Keratinocyte (primary cell): ENCODE measurements around the gene ZNF205. TPM values are rescaled to one million over a fixed set of nuclear protein-coding genes. Genes with fewer than 3 reads are reported as not detected.

Experiments
- DNase-seq: peaks from one replicate; pipeline ENCODE4 v3.0.0-alpha.2; 2011; ENCODE audit warnings: low read depth, missing footprints, low spot score
- FAIRE-seq: peaks from 2 replicates; lab custom pipeline; 2011; peaks lifted over from hg19 to GRCh38; lab: Jason Lieb, UNC
- H2AFZ ChIP-seq: 2 replicates; pipeline ENCODE4 v1.6.0; 2012; ENCODE audit warnings: low read length, control low read depth, inconsistent platforms; ENCODE audit not compliant: control insufficient read depth
- H3K27ac ChIP-seq: 2 replicates; pipeline ENCODE4 v1.5.1; 2011; ENCODE audit warnings: low read length; ENCODE audit not compliant: control insufficient read depth, insufficient read depth
- H3K27me3 ChIP-seq: 3 replicates; pipeline ENCODE4 v1.6.0; 2011; ENCODE audit warnings: low read length; ENCODE audit not compliant: control insufficient read depth, insufficient read depth; ENCODE audit errors: extremely low read depth
- H3K36me3 ChIP-seq, 2 experiments: 2 replicates in 1 of 2; 3 replicates in 1 of 2; pipeline ENCODE4 v1.5.1; 2011; ENCODE audit warnings: low read length in 2 of 2, mild to moderate bottlenecking in 1 of 2; ENCODE audit not compliant: control insufficient read depth in 2 of 2, insufficient read depth in 2 of 2; ENCODE audit errors: extremely low read depth in 1 of 2
- H3K4me1 ChIP-seq: 3 replicates; pipeline ENCODE4 v1.5.1; 2011; ENCODE audit warnings: low read length; ENCODE audit not compliant: control insufficient read depth, insufficient read depth; ENCODE audit errors: extremely low read depth
- H3K4me2 ChIP-seq: 3 replicates; pipeline ENCODE4 v1.6.0; 2011; ENCODE audit warnings: low read depth, low read length; ENCODE audit not compliant: control insufficient read depth, insufficient read depth; ENCODE audit errors: extremely low read depth
- H3K4me3 ChIP-seq, 3 experiments: fragments of 200-600 bp in 1 of 3; sonication (generic) in 1 of 3; 2 replicates in 2 of 3; 3 replicates in 1 of 3; pipeline ENCODE4 v1.5.1; 2011 to 2016; ENCODE audit warnings: low read length in 3 of 3, mild to moderate bottlenecking in 3 of 3, control low read depth in 2 of 3, inconsistent platforms in 1 of 3, low read depth in 1 of 3, mixed read lengths in 1 of 3, mixed run types in 1 of 3, moderate library complexity in 1 of 3; ENCODE audit not compliant: control insufficient read depth in 2 of 3, insufficient read depth in 2 of 3; ENCODE audit errors: extremely low read depth in 1 of 3
- H3K79me2 ChIP-seq: 2 replicates; pipeline ENCODE4 v1.6.0; 2012; ENCODE audit warnings: low read length; ENCODE audit not compliant: control insufficient read depth, insufficient read depth
- H3K9ac ChIP-seq: 3 replicates; pipeline ENCODE4 v1.6.0; 2011; ENCODE audit warnings: low read length; ENCODE audit not compliant: control insufficient read depth, insufficient read depth; ENCODE audit errors: extremely low read depth
- H3K9me1 ChIP-seq: 3 replicates; pipeline ENCODE4 v1.6.0; 2011; ENCODE audit warnings: low read length; ENCODE audit not compliant: control insufficient read depth, insufficient read depth; ENCODE audit errors: extremely low read depth
- H3K9me3 ChIP-seq: 2 replicates; pipeline ENCODE4 v1.5.1; 2012; ENCODE audit warnings: low read depth, low read length; ENCODE audit not compliant: control insufficient read depth
- H4K20me1 ChIP-seq: 3 replicates; pipeline ENCODE4 v1.6.0; 2011; ENCODE audit warnings: low read length; ENCODE audit not compliant: control insufficient read depth, insufficient read depth; ENCODE audit errors: extremely low read depth
- CTCF ChIP-seq, 3 experiments: IDR thresholded peaks in 1 of 3; conservative IDR thresholded peaks in 1 of 3; optimal IDR thresholded peaks in 1 of 3; 2 replicates in 2 of 3; 3 replicates in 1 of 3; pipeline versions ENCODE3 to v1.5.1; 2011; ENCODE audit warnings: low read length in 3 of 3, mild to moderate bottlenecking in 3 of 3, moderate library complexity in 2 of 3, control low read depth in 1 of 3, inconsistent platforms in 1 of 3; ENCODE audit not compliant: insufficient read depth in 2 of 3; ENCODE audit errors: extremely low read depth in 1 of 3
- EZH2 ChIP-seq: IDR thresholded peaks from one replicate; pipeline ENCODE4 v1.6.1; 2012; ENCODE audit warnings: inconsistent platforms, mild to moderate bottlenecking, low read length, moderate library complexity
- dilution Hi-C: fragments of 300-500 bp; cut with MboI; formaldehyde crosslinking; loops from one replicate; pipeline ENCODE4 v1.7.0; 2020; ENCODE audit warnings: low sequenced_read_pairs; ENCODE audit not compliant: extremely low pct_ligation_motif_present
- polyA plus RNA-seq, 5 experiments: library from polyadenylated mRNA; depleted of rRNA in 3 of 5; stranded (reverse) in 3 of 5; stranded (forward) in 1 of 5; unstranded in 1 of 5; fragments of >200 nt; gene quantifications; 1 replicate in 1 of 5; 2 replicates in 3 of 5; 3 replicates in 1 of 5; pipeline versions ENCODE4 v1.2.1 to v1.2.3, GENCODE V29; 2011 to 2012; ENCODE audit warnings: missing spikeins in 2 of 5, low read depth in 1 of 5, low replicate concordance in 1 of 5

ZNF205 gene
- polyA plus RNA-seq, 1 donor (not counting 4 experiments of a cell fraction or from before 2014, with no cell fraction given): 6.0 TPM

DNA sequence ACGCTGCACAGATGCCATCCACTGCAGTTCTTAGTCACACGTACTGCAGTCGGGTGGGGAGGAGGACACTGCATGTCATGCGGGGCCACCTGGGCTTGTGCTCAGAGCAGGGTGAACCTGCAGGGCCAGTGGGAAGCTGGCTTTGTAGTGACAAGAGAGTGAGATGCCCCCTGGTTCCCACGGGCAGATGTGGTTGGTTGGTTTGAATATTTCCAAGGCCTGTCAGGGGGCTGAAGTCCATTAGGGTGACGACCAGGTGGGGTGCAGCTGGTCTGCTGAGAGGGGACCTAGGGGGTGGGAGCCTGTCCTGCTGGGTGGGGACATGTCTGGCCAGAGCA, 36.8 kb downstream of the ZNF205 start:
- no peak for FAIRE-seq
- Histone ChIP-seq H2AFZ (no peak overlapping the region), H3K27me3 (no peaks in the 10 kb centered on the region), H3K9me3 (no peaks in the 10 kb centered on the region), H3K79me2 (no peaks in the 10 kb centered on the region), H4K20me1 (peaks cover 5% of the 10 kb centered on the region), H3K9me1 (no peaks in the 10 kb centered on the region), H3K4me3 (peak overlapping the region in 1 of 3 experiments; percentile 46), H3K27ac (no peak overlapping the region), H3K36me3 (no peaks in the 10 kb centered on the region), H3K9ac (peak overlapping the region; percentile 88), H3K4me2 (peak overlapping the region; percentile 79), H3K4me1 (peaks cover 7% of the 10 kb centered on the region)
- TF ChIP-seq CTCF (optimal IDR thresholded peaks at IDR 0.05 in 1 of 3, IDR thresholded peaks at IDR 0.05 in 1 of 3, conservative IDR thresholded peaks at IDR 0.05 in 1 of 3; ENCODE audit: extremely low read depth in 1 of 3, insufficient read depth in 2 of 3, low read length in 3 of 3): no peak
- no peak for TF ChIP-seq EZH2
- dilution Hi-C loops: no loop called here
- no peak for DNase-seq

GRCh38 chr16:3149630-3150345, 37.4 kb downstream of the ZNF205 start:
- H3K79me2 ChIP-seq: no peaks in the 10 kb centered on the region
- H3K36me3 ChIP-seq: no peaks in the 10 kb centered on the region
- H3K4me1 ChIP-seq: peaks cover 7% of the 10 kb centered on the region
- DNase-seq: no peak
- peak overlapping the region; percentile 46 to 69 (median 57) for H3K4me3 ChIP-seq
- dilution Hi-C loops: no loop called here
- peak overlapping the region; percentile 88 for H3K9ac ChIP-seq
- peaks cover 5% of the 10 kb centered on the region for H4K20me1 ChIP-seq
- TF ChIP-seq CTCF (optimal IDR thresholded peaks at IDR 0.05 in 1 of 3, IDR thresholded peaks at IDR 0.05 in 1 of 3, conservative IDR thresholded peaks at IDR 0.05 in 1 of 3; ENCODE audit: extremely low read depth in 1 of 3, insufficient read depth in 2 of 3, low read length in 3 of 3): peak; percentile 33 to 78 (median 62)
- TF ChIP-seq EZH2: no peak
- peak overlapping the region; percentile 80 for H3K27ac ChIP-seq
- FAIRE-seq: no peak
- H2AFZ ChIP-seq: peak overlapping the region; percentile 35
- no peaks in the 10 kb centered on the region for H3K9me1 ChIP-seq
- no peaks in the 10 kb centered on the region for H3K9me3 ChIP-seq
- peak overlapping the region; percentile 79 for H3K4me2 ChIP-seq
- H3K27me3 ChIP-seq: no peaks in the 10 kb centered on the region
